Gastrocnemius medialis (tissue), 4 donors: ENCODE results near the gene GRIN2A. TPM values are rescaled to one million over a fixed set of nuclear protein-coding genes. Genes with fewer than 3 reads are reported as not detected.

Experiments used
- ATAC-seq, 2 donors: fragments of 150-250 bp; one replicate each; pipeline ENCODE4 v1.9.1; 2016
- DNase-seq, 2 donors: peaks; one replicate each; pipeline ENCODE4 v3.0.0-alpha.2; 2019
- H3K27ac ChIP-seq, 4 donors: fragments of 200-600 bp; sonication (generic); 1 replicate in 1 of 4; 2 replicates in 3 of 4; pipeline ENCODE4 v1.5.1; 2016 to 2018; ENCODE audit warnings: mild to moderate bottlenecking in 2 of 4, moderate library complexity in 1 of 4
- H3K27me3 ChIP-seq, 3 donors: fragments of 200-600 bp; sonication (generic) in 2 of 3; 1 replicate in 1 of 3; 2 replicates in 2 of 3; pipeline versions ENCODE4 v1.5.1 to v1.6.0; 2016 to 2019; ENCODE audit warnings: mild to moderate bottlenecking in 1 of 3, moderate library complexity in 1 of 3
- H3K36me3 ChIP-seq, 2 donors: fragments of 200-600 bp; sonication (generic) in 1 of 2; one replicate each; pipeline ENCODE4 v1.5.1; 2017 to 2018
- H3K4me1 ChIP-seq, 2 donors: fragments of 200-600 bp; sonication (generic) in 1 of 2; one replicate each; pipeline ENCODE4 v1.5.1; 2016 to 2017; ENCODE audit warnings: mild to moderate bottlenecking in 2 of 2
- H3K4me3 ChIP-seq, 4 donors: fragments of 200-600 bp; sonication (generic) in 3 of 4; 1 replicate in 1 of 4; 2 replicates in 3 of 4; pipeline ENCODE4 v1.5.1; 2016 to 2019; ENCODE audit warnings: mild to moderate bottlenecking in 2 of 4
- H3K9me3 ChIP-seq, 3 donors: fragments of 200-600 bp; sonication (generic) in 2 of 3; 1 replicate in 1 of 3; 2 replicates in 2 of 3; pipeline ENCODE4 v1.5.1; 2016 to 2019
- POLR2A ChIP-seq, 2 donors: fragments of 450-650 bp; IDR thresholded peaks; one replicate each; pipeline ENCODE4 v1.6.1; 2017; ENCODE audit warnings: antibody characterized with exemption in 2 of 2, mild to moderate bottlenecking in 2 of 2, moderate library complexity in 2 of 2
- in situ Hi-C, 4 donors: fragments of 200-750 bp; cut with MboI; loops; one replicate each; pipeline versions ENCODE4 v1.15.0 to v1.8.0; 2017; ENCODE audit warnings: low sequenced_read_pairs in 4 of 4
- intact Hi-C: fragments of 100-400 bp; cut with DNase I; formaldehyde crosslinking; loops from one replicate; pipeline ENCODE4 v1.15.1; 2023; ENCODE audit warnings: low total_unique reads
- total RNA-seq, 4 donors: library from RNA; depleted of rRNA; stranded (reverse); fragments of >200 nt; gene quantifications; one replicate each; pipeline versions ENCODE4 v1.1.0 to v1.2.3, GENCODE V29; 2016
- TF ChIP-seq, protein P1 (sequence below), 5 experiments: fragments of 450-650 bp in 3 of 5; fragments of 200-600 bp in 2 of 5; sonication (generic) in 2 of 5; IDR thresholded peaks in 4 of 5; conservative IDR thresholded peaks in 1 of 5; 1 replicate in 4 of 5; 2 replicates in 1 of 5; pipeline ENCODE4 v1.5.1; 2016 to 2019; ENCODE audit warnings: antibody characterized with exemption in 5 of 5, mild to moderate bottlenecking in 3 of 5, moderate library complexity in 3 of 5

Gene GRIN2A
- total RNA-seq, 4 donors from 2014 or later: 0.13 to 0.87 TPM; not detected in 2

DNA sequence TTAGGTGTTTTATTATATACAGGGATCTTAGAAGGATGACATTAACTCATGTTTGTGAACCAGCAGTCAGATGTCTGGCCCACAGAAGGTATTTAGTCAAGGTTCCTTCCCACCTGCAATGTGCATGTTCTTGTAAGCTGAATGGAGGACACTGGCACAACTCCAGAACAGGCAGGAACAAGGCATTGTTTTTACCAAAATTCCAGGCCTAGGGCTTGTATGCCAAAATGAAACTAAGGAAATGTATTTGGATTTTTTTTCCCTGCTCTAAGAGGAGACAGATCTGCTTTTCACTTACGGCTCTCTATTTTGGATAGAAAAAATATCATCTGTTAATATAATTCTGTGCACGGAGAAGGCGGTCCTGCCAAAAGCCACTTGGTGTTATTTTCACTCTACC, 312.5 kb downstream of the GRIN2A start:
- no peak overlapping the region for H3K4me3 ChIP-seq
- no peaks in the 10 kb centered on the region for H3K36me3 ChIP-seq
- ATAC-seq (no peak), DNase-seq (no peak)
- intact Hi-C loops (no loop called here), in situ Hi-C loops (no loop called here)
- H3K4me1 ChIP-seq: no peaks in the 10 kb centered on the region
- H3K27me3 ChIP-seq: no peaks in the 10 kb centered on the region
- TF ChIP-seq POLR2A (IDR thresholded peaks at IDR 0.05): no peak
- TF ChIP-seq, protein P1, sequence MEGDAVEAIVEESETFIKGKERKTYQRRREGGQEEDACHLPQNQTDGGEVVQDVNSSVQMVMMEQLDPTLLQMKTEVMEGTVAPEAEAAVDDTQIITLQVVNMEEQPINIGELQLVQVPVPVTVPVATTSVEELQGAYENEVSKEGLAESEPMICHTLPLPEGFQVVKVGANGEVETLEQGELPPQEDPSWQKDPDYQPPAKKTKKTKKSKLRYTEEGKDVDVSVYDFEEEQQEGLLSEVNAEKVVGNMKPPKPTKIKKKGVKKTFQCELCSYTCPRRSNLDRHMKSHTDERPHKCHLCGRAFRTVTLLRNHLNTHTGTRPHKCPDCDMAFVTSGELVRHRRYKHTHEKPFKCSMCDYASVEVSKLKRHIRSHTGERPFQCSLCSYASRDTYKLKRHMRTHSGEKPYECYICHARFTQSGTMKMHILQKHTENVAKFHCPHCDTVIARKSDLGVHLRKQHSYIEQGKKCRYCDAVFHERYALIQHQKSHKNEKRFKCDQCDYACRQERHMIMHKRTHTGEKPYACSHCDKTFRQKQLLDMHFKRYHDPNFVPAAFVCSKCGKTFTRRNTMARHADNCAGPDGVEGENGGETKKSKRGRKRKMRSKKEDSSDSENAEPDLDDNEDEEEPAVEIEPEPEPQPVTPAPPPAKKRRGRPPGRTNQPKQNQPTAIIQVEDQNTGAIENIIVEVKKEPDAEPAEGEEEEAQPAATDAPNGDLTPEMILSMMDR (IDR thresholded peaks at IDR 0.05 in 4 of 5, conservative IDR thresholded peaks at IDR 0.05 in 1 of 5): no peak
- no peak overlapping the region for H3K27ac ChIP-seq
- H3K9me3 ChIP-seq: no peaks in the 10 kb centered on the region

DNA sequence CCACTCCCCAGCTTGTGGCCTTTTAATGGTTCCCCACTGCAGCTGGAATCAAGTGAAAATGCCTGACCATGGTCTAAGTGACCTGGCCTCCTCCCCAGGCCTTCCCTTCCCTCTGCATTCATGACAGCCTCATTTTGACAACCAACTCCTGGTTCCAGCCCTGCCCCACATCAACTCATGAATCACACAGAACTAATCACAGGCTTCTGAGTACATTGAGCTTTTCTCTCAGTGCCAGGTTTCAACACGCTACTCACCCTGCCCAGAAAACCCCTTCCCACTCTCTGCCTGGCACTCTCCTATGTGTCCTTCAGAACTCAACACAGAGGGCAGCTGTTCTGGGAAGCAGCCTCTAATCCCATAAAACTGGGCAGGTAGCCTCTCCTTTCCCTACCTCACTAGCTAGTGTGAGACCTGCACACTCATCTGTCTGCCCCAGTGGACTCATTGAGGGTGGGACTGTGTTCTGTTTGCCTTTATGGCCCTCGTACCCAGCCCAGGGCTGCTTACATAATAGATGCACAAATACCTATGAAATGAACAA, 313.6 kb downstream of the GRIN2A start:
- TF ChIP-seq POLR2A (IDR thresholded peaks at IDR 0.05): no peak
- TF ChIP-seq, protein P1 (IDR thresholded peaks at IDR 0.05 in 4 of 5, conservative IDR thresholded peaks at IDR 0.05 in 1 of 5): no peak
- Histone ChIP-seq H3K27ac (no peak overlapping the region), H3K27me3 (no peaks in the 10 kb centered on the region), H3K4me1 (no peaks in the 10 kb centered on the region), H3K9me3 (no peaks in the 10 kb centered on the region), H3K4me3 (no peak overlapping the region), H3K36me3 (no peaks in the 10 kb centered on the region)
- ATAC-seq (no peak), DNase-seq (no peak)
- in situ Hi-C loops: no loop called here
- intact Hi-C loops: no loop called here

DNA sequence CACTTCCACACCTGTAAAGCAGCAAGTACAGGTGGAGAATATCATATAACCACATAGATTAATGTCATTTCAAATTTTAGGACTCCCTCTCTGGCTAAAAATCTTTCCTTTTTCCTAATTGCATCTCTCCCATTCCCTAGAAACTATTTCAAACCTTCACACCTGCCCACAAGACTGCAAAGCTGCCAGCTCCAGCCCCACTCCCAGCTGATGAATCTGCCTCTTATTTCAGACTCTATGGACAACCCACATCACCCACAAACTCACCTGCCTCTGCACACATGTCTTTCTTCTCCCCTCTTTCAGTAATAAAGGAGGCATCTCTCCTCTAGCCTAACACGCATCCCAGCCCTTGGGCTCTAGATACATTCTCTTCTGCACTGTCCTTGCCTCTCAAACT, 315.1 kb downstream of the GRIN2A start:
- H3K27ac ChIP-seq: no peak overlapping the region
- intact Hi-C loops: no loop called here
- H3K9me3 ChIP-seq: no peaks in the 10 kb centered on the region
- in situ Hi-C loops: no loop called here
- ATAC-seq (no peak), DNase-seq (no peak)
- no peak overlapping the region for H3K4me3 ChIP-seq
- H3K36me3 ChIP-seq: no peaks in the 10 kb centered on the region
- no peaks in the 10 kb centered on the region for H3K4me1 ChIP-seq
- no peaks in the 10 kb centered on the region for H3K27me3 ChIP-seq
- TF ChIP-seq, protein P1 (IDR thresholded peaks at IDR 0.05 in 4 of 5, conservative IDR thresholded peaks at IDR 0.05 in 1 of 5): no peak
- no peak for TF ChIP-seq POLR2A (IDR thresholded peaks at IDR 0.05)

DNA sequence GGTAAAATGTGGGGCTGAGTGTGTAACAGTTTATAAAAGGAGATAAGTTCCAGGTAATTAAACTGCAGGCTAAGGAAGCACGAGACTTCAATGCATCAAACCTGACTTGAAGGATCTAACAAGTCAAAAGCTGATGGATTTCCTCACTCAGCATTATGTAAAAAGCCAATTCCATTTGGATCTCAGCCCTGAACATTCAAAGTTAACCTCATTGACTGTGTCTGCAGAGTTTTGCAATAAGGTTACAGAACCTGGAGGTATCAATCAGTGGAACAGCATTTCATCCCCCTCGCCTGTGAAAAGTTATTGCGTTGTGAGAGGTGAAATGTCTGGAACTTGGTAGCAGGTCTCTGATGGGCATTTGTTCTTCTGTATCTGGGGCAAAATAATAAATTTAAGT, 317.8 kb downstream of the GRIN2A start:
- Histone ChIP-seq H3K36me3 (no peaks in the 10 kb centered on the region), H3K27me3 (no peaks in the 10 kb centered on the region), H3K4me1 (no peaks in the 10 kb centered on the region), H3K27ac (no peak overlapping the region), H3K9me3 (no peaks in the 10 kb centered on the region), H3K4me3 (no peak overlapping the region)
- TF ChIP-seq, protein P1 (IDR thresholded peaks at IDR 0.05 in 4 of 5, conservative IDR thresholded peaks at IDR 0.05 in 1 of 5): no peak
- TF ChIP-seq POLR2A (IDR thresholded peaks at IDR 0.05): no peak
- intact Hi-C loops: no loop called here
- no peak for DNase-seq
- ATAC-seq: no peak
- in situ Hi-C loops: no loop called here

DNA sequence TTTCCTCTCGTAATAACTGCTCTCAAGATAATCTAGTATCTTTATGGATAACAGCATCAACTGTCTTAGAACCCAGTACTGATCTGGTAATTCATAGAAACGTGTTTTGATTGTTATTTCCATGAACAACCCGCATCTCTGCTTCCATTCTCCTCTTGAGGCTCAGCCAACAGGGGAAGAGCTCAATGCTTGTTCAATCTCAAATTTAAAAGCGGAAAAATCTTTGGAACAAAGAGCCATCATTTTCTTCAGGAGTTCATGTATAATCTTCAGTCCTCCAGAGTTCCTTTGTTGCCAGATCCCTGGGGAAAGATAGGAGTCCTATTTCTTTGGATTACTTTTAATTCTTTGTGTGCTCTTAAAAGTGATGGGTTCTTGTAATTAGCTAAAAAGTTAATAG, 319.9 kb downstream of the GRIN2A start:
- Histone ChIP-seq H3K27me3 (no peaks in the 10 kb centered on the region), H3K36me3 (no peaks in the 10 kb centered on the region), H3K4me3 (no peak overlapping the region), H3K4me1 (no peaks in the 10 kb centered on the region), H3K27ac (no peak overlapping the region), H3K9me3 (no peaks in the 10 kb centered on the region)
- intact Hi-C loops: no loop called here
- ATAC-seq (no peak), DNase-seq (no peak)
- TF ChIP-seq, protein P1 (IDR thresholded peaks at IDR 0.05 in 4 of 5, conservative IDR thresholded peaks at IDR 0.05 in 1 of 5): no peak
- TF ChIP-seq POLR2A (IDR thresholded peaks at IDR 0.05): no peak
- in situ Hi-C loops: no loop called here
